ENCODE results near the gene MATCAP1. TPM values are rescaled to one million over a fixed set of nuclear protein-coding genes. Genes with fewer than 3 reads are reported as not detected.

Gene MATCAP1
- total RNA-seq, 1 donor from 2014 or later: 29.0 TPM

DNA sequence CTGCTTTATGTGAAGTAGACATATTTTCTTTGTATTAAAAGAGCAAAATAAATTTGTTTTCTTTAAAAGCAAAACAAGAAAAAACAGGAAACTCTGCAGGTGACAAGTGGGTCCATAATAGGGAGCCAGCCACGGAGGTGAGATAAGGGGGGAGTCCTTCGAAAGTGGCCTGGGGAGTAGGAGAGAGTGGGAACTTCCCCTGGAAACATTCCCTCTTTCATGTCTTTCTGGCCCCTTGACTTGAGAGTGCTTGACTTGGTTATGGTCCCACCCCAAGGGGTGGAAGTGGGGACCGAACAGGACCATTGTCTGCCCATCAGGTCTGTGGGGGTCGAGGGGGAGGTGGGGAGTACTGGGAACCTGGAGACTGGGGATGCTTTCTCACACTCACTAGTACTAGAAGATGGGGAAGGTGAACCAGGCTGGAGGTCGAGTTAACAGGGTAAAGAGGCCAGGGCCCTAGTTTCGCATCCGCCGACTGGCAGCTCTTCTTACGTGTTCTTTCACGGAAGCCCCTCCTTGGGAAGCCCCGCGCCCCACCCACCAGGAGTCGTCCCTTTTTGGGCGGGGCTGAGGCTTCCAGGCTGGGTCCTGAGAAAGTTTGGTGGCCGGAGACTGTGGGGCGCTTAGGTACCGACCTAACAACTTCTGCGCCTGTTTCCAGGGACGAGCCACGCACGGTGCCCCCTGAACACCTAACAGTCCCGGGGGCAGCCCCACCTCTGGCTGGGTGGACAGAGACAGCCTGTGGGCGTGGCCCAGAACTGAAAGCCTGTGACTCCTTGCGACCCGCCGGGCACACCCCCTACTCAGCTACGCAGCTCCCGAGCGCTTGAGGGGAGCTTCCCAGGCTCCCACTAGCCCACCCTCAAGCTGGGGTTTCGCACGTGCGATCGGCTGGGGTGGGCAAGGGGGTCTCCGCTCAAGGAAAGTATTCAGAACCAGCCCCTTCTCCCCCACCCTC, 24.8 kb downstream of the MATCAP1 start:
- Histone ChIP-seq H3K27ac (peak overlapping the region; percentile 87), H3K27me3 (ENCODE audit: low read depth) (peaks cover 14% of the 10 kb centered on the region), H3K36me3 (peaks cover 3% of the 10 kb centered on the region), H3K4me1 (peaks cover 53% of the 10 kb centered on the region), H3K9me3 (no peaks in the 10 kb centered on the region), H3K4me3 (peak overlapping the region; percentile 94)
- intact Hi-C loops (cut with DNase I): loop anchor here (10.0 kb wide), 1 partner anchor 184 kb away; no protein-coding TSS in a partner anchor
- TF ChIP-seq, protein P1, sequence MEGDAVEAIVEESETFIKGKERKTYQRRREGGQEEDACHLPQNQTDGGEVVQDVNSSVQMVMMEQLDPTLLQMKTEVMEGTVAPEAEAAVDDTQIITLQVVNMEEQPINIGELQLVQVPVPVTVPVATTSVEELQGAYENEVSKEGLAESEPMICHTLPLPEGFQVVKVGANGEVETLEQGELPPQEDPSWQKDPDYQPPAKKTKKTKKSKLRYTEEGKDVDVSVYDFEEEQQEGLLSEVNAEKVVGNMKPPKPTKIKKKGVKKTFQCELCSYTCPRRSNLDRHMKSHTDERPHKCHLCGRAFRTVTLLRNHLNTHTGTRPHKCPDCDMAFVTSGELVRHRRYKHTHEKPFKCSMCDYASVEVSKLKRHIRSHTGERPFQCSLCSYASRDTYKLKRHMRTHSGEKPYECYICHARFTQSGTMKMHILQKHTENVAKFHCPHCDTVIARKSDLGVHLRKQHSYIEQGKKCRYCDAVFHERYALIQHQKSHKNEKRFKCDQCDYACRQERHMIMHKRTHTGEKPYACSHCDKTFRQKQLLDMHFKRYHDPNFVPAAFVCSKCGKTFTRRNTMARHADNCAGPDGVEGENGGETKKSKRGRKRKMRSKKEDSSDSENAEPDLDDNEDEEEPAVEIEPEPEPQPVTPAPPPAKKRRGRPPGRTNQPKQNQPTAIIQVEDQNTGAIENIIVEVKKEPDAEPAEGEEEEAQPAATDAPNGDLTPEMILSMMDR (IDR thresholded peaks at IDR 0.05): no peak
- ATAC-seq: peak; percentile 26 to 31
- DNase-seq: peak; percentile 79

DNA sequence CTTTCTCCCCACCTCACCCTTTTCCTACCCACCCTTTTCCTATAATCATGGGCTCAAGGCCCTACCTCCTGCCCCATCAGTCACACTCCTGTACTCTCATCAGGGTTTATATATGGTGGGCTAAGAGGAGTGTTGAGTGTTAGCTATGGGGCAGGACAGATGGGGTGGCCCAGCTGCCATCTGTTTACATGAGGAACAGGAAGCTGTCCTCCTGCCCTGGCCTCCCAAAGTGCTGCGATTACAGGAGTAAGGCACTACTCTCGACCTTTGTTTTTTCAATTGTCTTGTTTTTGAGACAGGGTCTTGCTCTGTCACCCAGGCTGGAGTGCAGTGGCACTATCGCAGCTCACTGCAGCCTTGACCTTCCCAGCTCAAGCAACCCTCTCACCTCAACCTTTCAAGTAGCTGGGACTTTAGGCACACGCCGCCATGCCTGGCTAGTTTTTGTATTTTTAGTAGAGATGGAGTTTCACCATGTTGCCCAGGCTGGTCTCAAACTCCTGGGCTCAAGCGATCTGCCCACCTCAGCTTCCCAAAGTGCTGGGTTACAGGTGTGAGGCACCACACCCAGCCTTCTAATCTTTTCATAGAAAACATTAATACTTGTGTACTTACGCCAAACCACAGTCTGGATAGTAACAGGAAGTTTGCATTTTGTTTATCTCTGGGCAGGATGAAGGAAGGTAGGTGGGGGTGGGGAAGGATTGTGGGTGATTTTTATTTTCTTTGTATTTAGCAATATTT, 25.7 kb downstream of the MATCAP1 start:
- H3K27me3 ChIP-seq (ENCODE audit: low read depth): peaks cover 6% of the 10 kb centered on the region
- no peaks in the 10 kb centered on the region for H3K9me3 ChIP-seq
- peaks cover 45% of the 10 kb centered on the region for H3K4me1 ChIP-seq
- no peak overlapping the region for H3K27ac ChIP-seq
- peak overlapping the region; percentile 94 for H3K4me3 ChIP-seq
- H3K36me3 ChIP-seq: peaks cover 4% of the 10 kb centered on the region
- intact Hi-C loops (cut with DNase I): loop anchor here (10.0 kb wide), 1 partner anchor 183 kb away; no protein-coding TSS in a partner anchor
- no peak for ATAC-seq
- TF ChIP-seq, protein P1 (IDR thresholded peaks at IDR 0.05): no peak
- DNase-seq: no peak

DNA sequence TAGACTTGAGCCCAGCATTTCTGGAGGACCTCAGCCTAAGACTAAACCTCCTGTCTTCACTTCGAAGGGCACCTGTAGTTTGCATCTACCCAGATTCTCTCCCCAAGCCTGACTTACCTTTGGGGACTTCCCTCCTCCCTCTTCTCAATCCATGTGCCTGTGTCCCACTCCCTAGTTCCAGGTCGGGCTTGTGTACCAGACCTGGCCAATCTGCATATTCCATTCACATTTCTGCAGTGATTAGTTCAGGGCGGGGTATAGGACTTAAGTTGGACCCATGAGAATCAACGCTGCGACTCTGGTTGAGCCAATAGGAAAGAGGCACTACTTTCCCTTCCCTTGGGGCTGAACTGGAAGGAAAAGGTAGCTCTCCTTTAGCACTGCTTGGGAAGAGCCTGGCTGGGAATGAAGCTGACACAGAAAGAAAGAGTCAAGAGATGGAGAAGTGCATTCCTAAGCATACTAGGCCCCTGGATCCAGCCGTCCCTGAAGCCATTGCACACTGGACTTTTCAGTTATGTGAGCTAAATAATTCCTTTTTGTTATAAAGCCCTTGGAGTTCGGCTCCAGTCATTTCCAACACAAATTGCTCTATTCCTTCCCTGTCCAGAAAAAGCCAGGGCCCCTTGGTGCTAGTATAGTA, 26.5 kb downstream of the MATCAP1 start:
- Histone ChIP-seq H3K27ac (no peak overlapping the region), H3K36me3 (peaks cover 4% of the 10 kb centered on the region), H3K4me1 (peaks cover 36% of the 10 kb centered on the region), H3K27me3 (ENCODE audit: low read depth) (no peaks in the 10 kb centered on the region), H3K4me3 (no peak overlapping the region), H3K9me3 (no peaks in the 10 kb centered on the region)
- TF ChIP-seq, protein P1 (IDR thresholded peaks at IDR 0.05): no peak
- no peak for ATAC-seq
- intact Hi-C loops (cut with DNase I): loop anchor here (10.0 kb wide), 1 partner anchor 182 kb away; no protein-coding TSS in a partner anchor
- no peak for DNase-seq

DNA sequence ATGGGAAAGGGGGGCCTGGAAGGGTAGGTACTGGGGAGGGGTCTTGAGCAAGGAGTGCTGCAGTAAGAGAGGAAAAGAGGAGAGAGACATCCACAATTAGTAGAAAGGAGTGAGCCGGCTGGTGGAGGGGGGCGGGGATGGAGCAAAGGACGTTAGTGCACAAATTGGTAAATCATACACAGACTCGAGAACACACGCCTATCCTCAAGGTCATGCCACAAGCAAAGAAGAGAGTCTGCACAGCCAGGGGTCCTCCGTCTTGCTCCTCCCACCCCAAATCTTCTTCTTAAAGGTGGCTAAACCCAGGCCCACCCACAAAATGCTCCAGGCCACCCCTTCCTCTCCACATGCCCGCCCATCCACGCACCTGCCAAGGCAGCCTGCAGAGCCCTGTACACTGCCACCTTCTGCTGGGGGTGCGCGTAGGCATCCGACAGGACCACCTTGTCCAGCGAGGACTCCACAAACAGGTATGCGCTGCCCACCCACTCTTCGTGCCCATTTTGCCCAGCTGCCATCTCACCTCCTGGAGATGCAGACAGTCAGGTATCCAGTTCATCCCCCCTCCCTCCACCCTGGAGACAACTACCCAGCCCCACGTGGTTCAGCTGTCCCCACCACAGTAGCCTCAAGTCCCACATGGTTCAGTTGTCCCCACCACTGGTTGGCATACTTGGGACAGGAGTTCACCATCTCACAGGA, 27.5 kb downstream of the MATCAP1 start:
- ATAC-seq (no peak), DNase-seq (no peak)
- H3K27ac ChIP-seq: no peak overlapping the region
- peaks cover 4% of the 10 kb centered on the region for H3K36me3 ChIP-seq
- H3K4me3 ChIP-seq: no peak overlapping the region
- intact Hi-C loops (cut with DNase I): loop anchor here (10.0 kb wide), 1 partner anchor 181 kb away; no protein-coding TSS in a partner anchor
- H3K9me3 ChIP-seq: no peaks in the 10 kb centered on the region
- TF ChIP-seq, protein P1 (IDR thresholded peaks at IDR 0.05): no peak
- H3K4me1 ChIP-seq: peaks cover 30% of the 10 kb centered on the region
- no peaks in the 10 kb centered on the region for H3K27me3 ChIP-seq (ENCODE audit: low read depth)
